ENCODE data around the gene SORCS3.

The SORCS3 gene

DNA sequence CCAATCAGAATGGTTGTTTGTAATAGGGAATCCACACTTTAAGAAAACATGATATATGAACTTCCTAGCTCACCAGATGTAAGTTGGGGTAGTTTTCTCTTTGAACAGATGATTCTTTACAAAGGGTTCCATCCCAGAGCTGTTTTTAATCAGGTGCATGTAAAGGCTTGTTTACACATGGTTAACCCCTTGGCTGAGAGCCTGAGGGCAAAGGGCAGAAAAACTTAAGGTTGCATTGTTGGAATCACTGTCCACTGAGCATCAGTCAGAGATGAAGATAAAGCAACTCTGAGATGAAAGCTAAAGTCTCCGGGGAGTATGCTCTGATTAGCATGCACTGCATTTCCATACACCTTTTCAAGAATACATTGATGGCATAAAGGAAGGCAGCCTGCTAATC lies 518.2 kb downstream of the SORCS3 start:
- DNase-seq (ENCODE audit: low read depth), result no peak
- TF ChIP-seq, protein P1, sequence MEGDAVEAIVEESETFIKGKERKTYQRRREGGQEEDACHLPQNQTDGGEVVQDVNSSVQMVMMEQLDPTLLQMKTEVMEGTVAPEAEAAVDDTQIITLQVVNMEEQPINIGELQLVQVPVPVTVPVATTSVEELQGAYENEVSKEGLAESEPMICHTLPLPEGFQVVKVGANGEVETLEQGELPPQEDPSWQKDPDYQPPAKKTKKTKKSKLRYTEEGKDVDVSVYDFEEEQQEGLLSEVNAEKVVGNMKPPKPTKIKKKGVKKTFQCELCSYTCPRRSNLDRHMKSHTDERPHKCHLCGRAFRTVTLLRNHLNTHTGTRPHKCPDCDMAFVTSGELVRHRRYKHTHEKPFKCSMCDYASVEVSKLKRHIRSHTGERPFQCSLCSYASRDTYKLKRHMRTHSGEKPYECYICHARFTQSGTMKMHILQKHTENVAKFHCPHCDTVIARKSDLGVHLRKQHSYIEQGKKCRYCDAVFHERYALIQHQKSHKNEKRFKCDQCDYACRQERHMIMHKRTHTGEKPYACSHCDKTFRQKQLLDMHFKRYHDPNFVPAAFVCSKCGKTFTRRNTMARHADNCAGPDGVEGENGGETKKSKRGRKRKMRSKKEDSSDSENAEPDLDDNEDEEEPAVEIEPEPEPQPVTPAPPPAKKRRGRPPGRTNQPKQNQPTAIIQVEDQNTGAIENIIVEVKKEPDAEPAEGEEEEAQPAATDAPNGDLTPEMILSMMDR (conservative IDR thresholded peaks at IDR 0.05; ENCODE audit: low read depth, low read length), result no peak

GRCh38 chr10:105161149-105161548 lies 520.1 kb downstream of the SORCS3 start:
- no peak for DNase-seq (ENCODE audit: low read depth)
- H3K4me3 ChIP-seq (ENCODE audit: low read depth, low read length), result no peak overlapping the region
- TF ChIP-seq, protein P1 (conservative IDR thresholded peaks at IDR 0.05; ENCODE audit: low read depth, low read length), result no peak

More for the DNA sequence above, 518.2 kb downstream of the SORCS3 start:
- no peak overlapping the region for H3K4me3 ChIP-seq (ENCODE audit: low read depth, low read length)

DNA sequence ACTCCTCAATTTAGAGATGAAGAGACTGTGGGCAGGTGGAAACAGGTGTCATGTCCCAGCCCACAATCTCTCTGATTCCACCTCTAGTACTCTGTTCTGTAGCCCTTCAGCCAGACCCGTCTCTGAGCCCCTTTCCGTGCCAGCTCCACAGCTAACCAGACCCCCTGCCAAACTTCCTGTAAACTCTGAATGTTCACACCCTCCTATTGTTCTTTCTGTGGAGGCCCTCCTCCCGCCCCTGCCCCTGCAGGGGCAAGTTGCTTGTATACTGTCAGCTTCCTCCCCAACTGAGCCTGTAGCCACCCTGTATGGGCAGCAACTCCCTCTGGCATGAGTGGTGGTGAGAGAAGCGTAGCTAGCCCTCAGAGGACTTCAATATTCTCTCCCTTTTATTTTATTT lies 520.7 kb downstream of the SORCS3 start:
- TF ChIP-seq, protein P1 (conservative IDR thresholded peaks at IDR 0.05; ENCODE audit: low read depth, low read length), result no peak
- DNase-seq (ENCODE audit: low read depth), result no peak
- no peak overlapping the region for H3K4me3 ChIP-seq (ENCODE audit: low read depth, low read length)

DNA sequence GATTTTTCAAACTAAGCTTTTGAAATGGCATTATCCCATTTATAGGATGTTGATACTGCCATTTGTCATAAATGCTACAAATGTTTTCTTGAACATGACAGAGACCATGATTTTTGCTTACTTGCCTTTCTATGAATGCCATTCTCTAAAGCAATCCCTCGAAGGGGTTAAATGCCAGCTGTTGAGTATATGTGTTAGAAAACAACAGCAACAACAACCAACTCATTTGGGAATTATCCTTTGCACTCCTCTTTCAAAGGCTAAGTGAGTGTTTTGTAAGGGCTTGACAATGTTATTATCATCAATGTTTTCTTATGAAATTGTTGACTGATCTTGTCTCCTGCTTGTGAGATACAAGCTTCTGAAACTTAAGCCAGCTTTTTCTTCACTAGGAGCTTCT lies 529.4 kb downstream of the SORCS3 start:
- H3K4me3 ChIP-seq (ENCODE audit: low read depth, low read length), result no peak overlapping the region
- TF ChIP-seq, protein P1 (conservative IDR thresholded peaks at IDR 0.05; ENCODE audit: low read depth, low read length), result no peak
- DNase-seq (ENCODE audit: low read depth), result no peak

- no peak for DNase-seq (ENCODE audit: low read depth)
- no peak overlapping the region for H3K4me3 ChIP-seq (ENCODE audit: low read depth, low read length)
- TF ChIP-seq, protein P1 (conservative IDR thresholded peaks at IDR 0.05; ENCODE audit: low read depth, low read length), result no peak
These were observed 530.9 kb downstream of the SORCS3 start for GRCh38 chr10:105171945-105172344.

DNA sequence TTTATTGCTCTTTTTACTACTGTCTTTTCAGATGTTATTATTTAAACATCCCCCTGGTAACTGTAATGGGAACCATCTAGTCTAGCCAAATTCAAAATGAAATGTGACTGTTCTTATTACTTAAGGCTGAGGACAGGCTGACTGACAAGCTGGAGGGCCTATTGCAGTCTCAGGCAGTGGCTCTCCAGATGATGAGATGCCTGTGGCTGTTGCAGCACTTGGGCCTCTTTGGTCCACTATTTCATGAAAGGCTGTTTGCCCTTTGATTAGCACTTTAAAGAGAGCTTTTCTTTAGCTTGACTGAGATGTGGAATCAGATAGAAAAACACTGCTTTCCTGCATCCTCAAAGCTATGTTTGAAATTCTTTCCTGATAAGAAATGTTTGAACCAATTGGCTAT lies 540.5 kb downstream of the SORCS3 start:
- TF ChIP-seq, protein P1 (conservative IDR thresholded peaks at IDR 0.05; ENCODE audit: low read depth, low read length), result no peak
- no peak for DNase-seq (ENCODE audit: low read depth)
- H3K4me3 ChIP-seq (ENCODE audit: low read depth, low read length), result no peak overlapping the region

GRCh38 chr10:105183536-105183935 lies 542.4 kb downstream of the SORCS3 start:
- DNase-seq (ENCODE audit: low read depth), result no peak
- TF ChIP-seq, protein P1 (conservative IDR thresholded peaks at IDR 0.05; ENCODE audit: low read depth, low read length), result no peak
- H3K4me3 ChIP-seq (ENCODE audit: low read depth, low read length), result no peak overlapping the region
